SK-N-SH treated with all-trans-retinoic acid at 6 μM for 48 hours (cell line): ENCODE data around the gene CHCHD6.

Source experiments
- ATAC-seq: fragments of 200-7000 bp; cut with Tn5 transposase; 3 replicates; pipeline ENCODE4 v1.9.1; 2020; ENCODE audit warnings: mild to moderate bottlenecking, moderate library complexity
- ARNTL ChIP-seq: fragments of 450-650 bp; formaldehyde crosslinking; IDR thresholded peaks from 2 replicates; pipeline ENCODE4 v1.5.0; 2020; ENCODE audit warnings: low read depth, mild to moderate bottlenecking, moderate library complexity, borderline replicate concordance
- BACH2 ChIP-seq: fragments of 250-450 bp; sonication (Bioruptor Pico); IDR thresholded peaks from 2 replicates; pipeline ENCODE4 v1.9.0; 2021; ENCODE audit warnings: mild to moderate bottlenecking, borderline replicate concordance
- CREB5 ChIP-seq: fragments of 250-450 bp; sonication (Bioruptor Pico); IDR thresholded peaks from 2 replicates; pipeline ENCODE4 v1.5.1; 2020; ENCODE audit warnings: low read depth, mild to moderate bottlenecking, moderate library complexity
- CSDC2 ChIP-seq: fragments of 250-450 bp; sonication (Bioruptor Pico); IDR thresholded peaks from 2 replicates; pipeline ENCODE4 v1.5.0; 2020; ENCODE audit warnings: mild to moderate bottlenecking, moderate library complexity
- CSRNP3 ChIP-seq: fragments of 250-450 bp; sonication (Bioruptor Pico); IDR thresholded peaks from 2 replicates; pipeline ENCODE4 v1.5.1; 2021; ENCODE audit warnings: mild to moderate bottlenecking, moderate library complexity
- ESRRG ChIP-seq: fragments of 250-450 bp; sonication (Bioruptor Pico); IDR thresholded peaks from 2 replicates; pipeline ENCODE4 v1.6.1; 2021; ENCODE audit warnings: mild to moderate bottlenecking
- GLIS3 ChIP-seq: fragments of 250-450 bp; sonication (Bioruptor Pico); IDR thresholded peaks from 2 replicates; pipeline ENCODE4 v1.5.0; 2020; ENCODE audit warnings: mild to moderate bottlenecking, moderate library complexity
- ISL1 ChIP-seq: fragments of 250-450 bp; sonication (Bioruptor Pico); IDR thresholded peaks from 2 replicates; pipeline ENCODE4 v2.1.2; 2022; ENCODE audit warnings: mild to moderate bottlenecking, moderate library complexity
- OSR1 ChIP-seq: fragments of 250-450 bp; sonication (Bioruptor Pico); IDR thresholded peaks from 2 replicates; pipeline ENCODE4 v1.8.0; 2022; ENCODE audit warnings: moderate library complexity, mild to moderate bottlenecking, inconsistent platforms
- PATZ1 ChIP-seq: fragments of 250-450 bp; sonication (Bioruptor Pico); IDR thresholded peaks from 2 replicates; pipeline ENCODE4 v1.8.0; 2020; ENCODE audit warnings: mild to moderate bottlenecking, moderate library complexity, borderline replicate concordance
- POU6F1 ChIP-seq: fragments of 250-450 bp; sonication (Bioruptor Pico); IDR thresholded peaks from 2 replicates; pipeline ENCODE4 v1.8.0; 2021; ENCODE audit warnings: low read depth, mild to moderate bottlenecking, moderate library complexity, borderline replicate concordance
- PPARA ChIP-seq: fragments of 250-450 bp; sonication (Bioruptor Pico); IDR thresholded peaks from 2 replicates; pipeline ENCODE4 v1.5.0; 2020; ENCODE audit warnings: mild to moderate bottlenecking, borderline replicate concordance
- RARB ChIP-seq: fragments of 250-450 bp; sonication (Bioruptor Pico); IDR thresholded peaks from 2 replicates; pipeline ENCODE4 v1.8.0; 2021; ENCODE audit warnings: mild to moderate bottlenecking, moderate library complexity
- SNAI2 ChIP-seq: fragments of 250-450 bp; sonication (Bioruptor Pico); IDR thresholded peaks from 2 replicates; pipeline ENCODE4 v1.5.0; 2020; ENCODE audit warnings: mild to moderate bottlenecking, moderate library complexity
- TCF4 ChIP-seq: fragments of 250-450 bp; sonication (Bioruptor Pico); IDR thresholded peaks from 2 replicates; pipeline ENCODE4 v1.8.0; 2021; ENCODE audit warnings: mild to moderate bottlenecking, moderate library complexity, borderline replicate concordance
- TSHZ2 ChIP-seq: fragments of 250-450 bp; sonication (Bioruptor Pico); IDR thresholded peaks from 2 replicates; pipeline ENCODE4 v1.5.0; 2020; ENCODE audit warnings: mild to moderate bottlenecking, moderate library complexity
- ZC3H10 ChIP-seq: fragments of 250-450 bp; sonication (Bioruptor Pico); IDR thresholded peaks from 2 replicates; pipeline ENCODE4 v1.5.1; 2021; ENCODE audit warnings: mild to moderate bottlenecking, moderate library complexity
- ZFP3 ChIP-seq: fragments of 250-450 bp; sonication (Bioruptor Pico); IDR thresholded peaks from 2 replicates; pipeline ENCODE4 v1.5.0; 2020; ENCODE audit warnings: mild to moderate bottlenecking, moderate library complexity
- ZFP30 ChIP-seq: fragments of 450-650 bp; formaldehyde crosslinking; IDR thresholded peaks from 2 replicates; pipeline ENCODE4 v1.5.0; 2022; ENCODE audit warnings: mild to moderate bottlenecking, moderate library complexity
- ZNF565 ChIP-seq: fragments of 450-650 bp; formaldehyde crosslinking; conservative IDR thresholded peaks from 2 replicates; pipeline ENCODE4 v1.5.0; 2020; ENCODE audit warnings: low read depth, mild to moderate bottlenecking, moderate library complexity
- ZNF70 ChIP-seq: fragments of 450-650 bp; formaldehyde crosslinking; IDR thresholded peaks from 2 replicates; pipeline ENCODE4 v1.5.0; 2020; ENCODE audit warnings: mild to moderate bottlenecking, moderate library complexity
- ZNF8 ChIP-seq: fragments of 450-650 bp; formaldehyde crosslinking; IDR thresholded peaks from 2 replicates; pipeline ENCODE4 v1.5.0; 2020; ENCODE audit warnings: mild to moderate bottlenecking, moderate library complexity

Gene CHCHD6

GRCh38 chr3:126731044-126731443, 27.0 kb downstream of the CHCHD6 start:
- no peak for TF ChIP-seq PPARA (CRISPR knock-in tag)
- TF ChIP-seq PATZ1 (CRISPR knock-in tag), result no peak
- TF ChIP-seq CSRNP3 (CRISPR knock-in tag), result no peak
- no peak for TF ChIP-seq TCF4 (CRISPR knock-in tag)
- no peak for TF ChIP-seq ESRRG (CRISPR knock-in tag)
- TF ChIP-seq ISL1 (CRISPR knock-in tag), result no peak
- no peak for TF ChIP-seq ARNTL (CRISPR knock-in tag)
- TF ChIP-seq BACH2 (CRISPR knock-in tag), result no peak
- TF ChIP-seq RARB (CRISPR knock-in tag), result no peak
- TF ChIP-seq ZNF70, result no peak
- no peak for TF ChIP-seq ZFP30 (CRISPR knock-in tag)
- no peak for TF ChIP-seq OSR1 (CRISPR knock-in tag)
- no peak for TF ChIP-seq ZC3H10
- TF ChIP-seq, all 23 proteins: peak for 0

GRCh38 chr3:126732281-126733060, 28.4 kb downstream of the CHCHD6 start:
- TF ChIP-seq ZFP30 (CRISPR knock-in tag) (no peak), ARNTL (CRISPR knock-in tag) (no peak), GLIS3 (CRISPR knock-in tag) (no peak), CSRNP3 (CRISPR knock-in tag) (no peak), ZNF8 (CRISPR knock-in tag) (no peak)
- TF ChIP-seq, all 23 proteins: peak for 0
- no peak for ATAC-seq

More at GRCh38 chr3:126731044-126731443, 27.0 kb downstream of the CHCHD6 start:
- no peak for ATAC-seq

GRCh38 chr3:126733061-126733430, 29.0 kb downstream of the CHCHD6 start:
- no peak for ATAC-seq
- TF ChIP-seq ZFP30 (CRISPR knock-in tag), result no peak
- no peak for TF ChIP-seq POU6F1 (CRISPR knock-in tag)
- no peak for TF ChIP-seq ZFP3 (CRISPR knock-in tag)
- no peak for TF ChIP-seq CSDC2 (CRISPR knock-in tag)
- TF ChIP-seq GLIS3 (CRISPR knock-in tag), result no peak
- TF ChIP-seq SNAI2 (CRISPR knock-in tag), result no peak
- no peak for TF ChIP-seq ZNF70
- no peak for TF ChIP-seq ISL1 (CRISPR knock-in tag)
- no peak for TF ChIP-seq CREB5 (CRISPR knock-in tag)
- TF ChIP-seq ZC3H10, result no peak
- TF ChIP-seq BACH2 (CRISPR knock-in tag), result no peak
- no peak for TF ChIP-seq ZNF8 (CRISPR knock-in tag)
- no peak for TF ChIP-seq RARB (CRISPR knock-in tag)
- TF ChIP-seq CSRNP3 (CRISPR knock-in tag), result no peak
- TF ChIP-seq TSHZ2 (CRISPR knock-in tag), result no peak
- no peak for TF ChIP-seq ZNF565 (CRISPR knock-in tag)
